Skin of body (tissue), 2 donors: ENCODE results near the gene FARP1. TPM values are rescaled to one million over a fixed set of nuclear protein-coding genes. Genes with fewer than 3 reads are reported as not detected.
"Not testable (repeated sequence)": the region's sequence is repeated elsewhere in the genome, so short reads cannot be mapped to it uniquely, and the experiment has no call there.

Experiments used
- DNase-seq: peaks from one replicate; lab custom pipeline; 2025; lab: John Stamatoyannopoulos, UW
- total RNA-seq: library from RNA; depleted of rRNA; stranded (reverse); fragments of >200 nt; gene quantifications from one replicate; pipeline ENCODE4 v1.2.3, GENCODE V29; 2014

Gene FARP1
- total RNA-seq, 1 donor from 2014 or later: 65.3 TPM

DNA sequence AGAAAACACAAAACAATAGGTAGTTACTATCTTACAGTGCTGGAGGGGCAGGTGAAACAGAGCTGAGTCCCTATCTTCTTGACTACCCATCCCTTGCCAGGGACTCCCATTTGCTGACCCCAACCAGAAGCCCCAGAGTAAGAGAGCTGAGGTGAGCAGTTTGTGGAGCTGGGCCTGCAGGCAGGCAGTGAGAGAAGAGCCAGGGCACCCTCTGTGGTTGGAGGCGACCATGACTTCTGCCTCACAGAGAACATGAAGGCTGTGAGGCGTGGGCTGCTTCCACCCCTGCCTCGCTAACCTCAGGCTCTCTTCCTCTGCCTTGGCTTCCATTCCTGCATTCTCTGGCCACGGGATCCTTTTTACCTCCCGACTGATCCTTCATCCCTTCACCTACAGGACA is 81.7 kb downstream of the FARP1 start:
- no peak for DNase-seq

DNA sequence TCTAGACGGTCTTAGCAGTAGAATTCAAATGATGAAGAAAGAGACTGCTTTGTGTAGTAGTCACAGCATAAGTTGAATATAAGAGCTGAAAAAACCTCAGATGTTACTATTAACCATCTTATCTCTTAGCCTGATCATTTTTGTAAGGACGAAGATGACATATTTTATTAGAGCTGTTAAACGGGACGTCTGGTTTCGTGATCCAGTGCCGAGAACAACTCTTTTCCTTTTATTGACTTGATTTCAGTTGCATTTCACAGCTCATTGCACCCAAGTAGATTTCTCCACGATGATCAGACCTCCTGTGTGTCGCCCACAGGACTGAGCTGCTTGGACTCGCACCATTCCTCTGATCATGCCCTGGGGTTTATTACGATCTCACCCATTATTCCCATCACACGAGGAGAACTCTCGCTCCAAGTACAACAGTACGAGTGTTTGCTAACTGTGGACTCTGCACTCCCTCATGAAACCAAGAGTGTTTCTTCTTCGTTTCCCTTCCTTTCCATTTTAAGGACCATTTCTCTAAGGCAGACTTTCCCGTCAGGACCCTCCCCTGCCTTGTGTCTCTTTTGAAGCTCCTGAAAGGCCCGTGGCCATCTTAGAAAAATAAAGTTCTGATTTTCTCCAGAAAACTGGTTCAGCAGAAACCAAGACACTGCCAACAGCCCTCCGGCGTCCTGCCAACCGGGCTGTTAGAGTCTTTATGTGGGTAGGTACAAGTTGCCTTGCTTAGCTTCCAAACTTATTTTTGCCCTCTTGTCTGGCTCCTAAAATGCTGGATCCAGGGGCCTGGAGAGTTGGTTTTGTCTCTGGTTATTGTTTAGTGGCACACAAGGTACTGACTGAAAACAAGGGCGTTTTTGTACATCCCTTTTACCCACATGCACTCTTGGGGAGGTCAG is 82.4 kb downstream of the FARP1 start:
- DNase-seq: no peak

GRCh38 chr13:98226496-98226895 is 83.6 kb downstream of the FARP1 start:
- peak; percentile 41 for DNase-seq

GRCh38 chr13:98228661-98229341 is 85.9 kb downstream of the FARP1 start:
- peak; percentile 66 for DNase-seq

DNA sequence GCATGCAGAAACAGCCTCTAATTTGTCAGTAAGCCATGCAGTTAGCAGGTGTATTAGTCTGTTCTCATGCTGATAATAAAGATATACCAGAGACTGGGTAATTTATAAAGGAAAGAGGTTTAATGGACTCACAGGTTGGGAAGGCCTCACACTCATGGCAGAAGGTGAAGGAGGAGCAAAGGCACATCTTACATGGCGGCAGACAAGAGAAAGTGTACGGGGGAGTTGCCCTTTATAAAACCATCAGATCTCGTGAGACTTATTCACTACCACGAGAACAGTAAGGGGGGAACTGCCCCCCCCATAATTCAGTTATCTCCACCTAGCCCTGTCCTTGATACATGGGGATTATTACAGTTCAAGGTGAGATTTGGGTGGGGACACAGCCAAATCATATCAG is 87.9 kb downstream of the FARP1 start:
- DNase-seq: not testable (repeated sequence)

DNA sequence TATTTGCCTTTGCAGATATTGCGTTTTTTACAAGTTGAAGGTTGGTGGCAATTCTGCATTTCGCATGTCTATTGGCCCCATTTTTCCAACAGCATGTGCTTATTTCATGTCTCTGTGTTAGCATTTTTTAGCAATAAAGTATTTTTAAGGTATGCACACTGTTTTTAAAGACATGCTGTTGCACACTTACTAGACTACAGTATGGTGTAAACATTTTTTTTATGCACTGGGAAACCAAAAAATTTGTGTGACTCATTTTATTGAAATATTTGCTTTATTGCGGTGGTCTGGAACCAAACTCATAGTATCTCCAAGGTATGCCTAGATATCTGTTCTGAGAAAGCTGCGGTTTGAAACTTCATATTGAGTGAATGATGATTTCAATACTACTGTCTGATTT is 89.6 kb downstream of the FARP1 start:
- DNase-seq: no peak

DNA sequence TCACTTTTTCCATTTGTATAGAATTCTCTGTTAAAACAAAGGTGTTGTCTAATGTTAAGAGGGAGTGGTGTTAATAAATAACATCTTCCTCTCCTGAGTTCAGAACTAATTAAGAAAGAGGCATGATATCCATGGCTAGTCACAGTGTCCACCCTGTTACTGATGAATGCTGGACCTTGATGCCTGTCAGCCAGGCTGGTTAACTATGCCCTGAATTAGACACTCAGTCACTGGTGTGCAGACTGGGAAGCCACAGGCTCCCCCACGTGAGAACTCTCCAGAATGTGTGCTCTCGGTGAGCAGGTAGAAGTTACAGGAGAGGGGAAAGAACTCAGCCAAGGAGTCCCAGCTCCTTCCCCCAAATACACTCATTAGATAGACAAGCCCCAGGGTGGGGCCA is 90.2 kb downstream of the FARP1 start:
- no peak for DNase-seq

DNA sequence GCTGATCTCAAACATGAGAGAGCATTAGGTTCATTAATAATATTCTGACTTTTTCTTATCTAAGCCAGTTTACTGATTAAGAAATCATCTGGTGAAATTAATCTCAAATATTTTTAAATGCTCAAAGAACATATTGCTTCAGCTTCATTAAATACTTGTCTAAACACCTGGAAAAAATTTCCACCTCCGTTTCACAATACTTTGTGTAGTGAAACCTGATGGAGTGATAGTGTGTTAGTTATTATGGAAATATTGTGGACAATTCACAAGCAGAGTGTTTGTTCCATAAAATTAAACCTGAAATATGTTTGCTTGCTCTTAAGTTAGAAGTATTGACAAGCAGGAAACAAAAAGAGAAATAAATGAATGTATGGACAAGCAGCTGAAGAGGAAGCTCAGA is 91.5 kb downstream of the FARP1 start:
- no peak for DNase-seq

GRCh38 chr13:98236197-98236596 is 93.3 kb downstream of the FARP1 start:
- DNase-seq: peak; percentile 16

DNA sequence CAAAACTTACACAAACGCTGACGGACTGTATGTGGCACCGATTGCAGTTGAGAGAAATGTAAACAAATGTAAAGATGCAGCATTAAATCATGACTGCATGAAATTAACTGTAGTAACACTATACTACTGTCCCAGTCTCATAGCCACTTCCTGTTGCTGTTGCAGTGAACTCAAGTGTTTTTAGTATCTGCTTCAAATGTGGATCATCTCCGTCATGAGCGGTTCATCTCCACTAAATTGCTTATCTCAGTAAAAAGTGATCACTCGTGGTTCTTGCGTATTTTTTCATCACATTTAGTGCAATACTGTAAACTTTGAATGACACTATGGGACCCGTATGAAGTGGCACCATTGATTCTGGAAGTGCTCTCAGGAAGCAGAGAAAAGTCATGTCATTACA is 94.4 kb downstream of the FARP1 start:
- DNase-seq: no peak

DNA sequence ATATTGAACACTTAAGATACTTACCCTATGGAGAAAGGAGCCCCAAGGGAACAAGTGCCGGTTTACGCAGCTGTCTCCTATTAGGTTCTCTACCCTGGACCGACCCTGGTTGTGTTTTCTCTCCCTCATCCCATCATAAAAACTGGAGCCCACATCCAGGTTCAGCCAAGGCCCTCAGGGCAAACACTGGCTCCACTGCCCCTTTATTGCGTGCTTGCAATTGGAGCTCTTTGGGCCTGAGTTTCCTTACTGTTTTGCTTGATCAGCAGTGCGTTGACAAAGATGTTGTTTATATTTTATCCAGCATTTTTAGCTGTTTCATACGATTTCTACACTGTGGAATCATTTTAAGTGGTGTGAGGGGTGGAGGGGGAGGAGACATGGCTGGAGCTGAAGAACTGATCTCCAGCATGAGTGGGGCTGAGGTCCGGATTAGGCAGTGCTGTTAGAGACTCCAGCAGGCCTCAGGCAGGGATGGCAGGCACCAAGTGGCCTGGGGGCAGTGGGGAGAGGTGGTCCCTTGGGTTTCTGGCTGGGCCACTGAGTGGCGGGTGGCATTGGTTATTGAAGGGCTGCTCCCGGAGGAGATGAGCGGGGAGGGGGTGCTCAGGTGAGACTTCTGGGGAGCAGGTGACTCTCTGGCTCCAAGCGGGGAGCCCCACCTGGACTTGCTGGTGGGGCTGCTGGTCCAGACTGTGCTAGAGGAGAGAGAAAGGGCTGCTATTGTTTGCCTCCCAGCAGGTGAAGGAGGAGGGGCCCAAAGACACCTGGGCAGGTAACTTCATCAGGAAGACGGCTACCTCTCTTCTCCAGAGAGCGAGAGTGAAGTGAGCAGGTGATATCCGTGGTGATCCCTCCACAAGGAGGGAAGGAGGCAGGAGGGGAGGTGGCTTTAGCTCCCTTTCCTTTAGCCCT is 96.5 kb downstream of the FARP1 start:
- DNase-seq: no peak

- DNase-seq: no peak
These were observed 97.2 kb downstream of the FARP1 start for GRCh38 chr13:98240135-98240534.

DNA sequence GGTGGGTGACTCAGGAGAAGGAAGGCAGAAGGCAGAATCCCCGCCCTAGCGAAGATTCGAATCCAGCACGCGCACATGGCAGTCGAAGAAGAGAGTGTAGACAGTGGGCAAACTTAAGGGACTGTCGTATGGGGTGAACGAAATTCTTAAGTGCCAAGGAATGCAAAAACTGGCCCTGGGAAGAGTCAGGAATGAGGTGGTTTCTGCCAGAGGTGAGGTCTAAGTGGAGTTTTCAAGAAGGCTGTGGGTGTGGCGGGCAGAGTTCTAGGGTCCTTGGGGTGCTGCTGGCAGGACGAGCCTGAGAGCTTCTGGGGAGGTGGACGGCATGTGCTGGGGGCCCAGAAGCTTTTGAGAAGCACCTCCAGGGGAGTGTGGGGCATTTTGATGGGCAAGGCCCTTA is 98.1 kb downstream of the FARP1 start:
- no peak for DNase-seq

DNA sequence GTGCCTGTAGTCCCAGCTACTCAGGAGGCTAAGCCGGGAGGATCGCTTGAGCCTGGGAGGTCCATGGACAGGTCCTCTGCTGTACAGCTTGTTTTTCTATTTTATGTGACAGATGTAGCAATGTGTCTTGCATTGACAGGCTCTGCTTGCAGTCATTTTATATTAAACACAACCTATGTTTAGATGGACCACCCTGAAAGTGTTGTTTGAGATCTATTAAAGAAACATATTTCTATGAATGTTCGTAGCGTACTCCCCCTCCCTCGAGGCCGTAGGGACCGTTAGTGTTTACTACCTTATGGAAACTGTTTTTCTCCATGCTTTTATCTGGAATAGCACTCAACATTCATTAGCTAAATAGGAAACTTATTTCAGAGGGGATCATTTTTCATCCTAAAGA is 99.1 kb downstream of the FARP1 start:
- DNase-seq: peak; percentile 46

DNA sequence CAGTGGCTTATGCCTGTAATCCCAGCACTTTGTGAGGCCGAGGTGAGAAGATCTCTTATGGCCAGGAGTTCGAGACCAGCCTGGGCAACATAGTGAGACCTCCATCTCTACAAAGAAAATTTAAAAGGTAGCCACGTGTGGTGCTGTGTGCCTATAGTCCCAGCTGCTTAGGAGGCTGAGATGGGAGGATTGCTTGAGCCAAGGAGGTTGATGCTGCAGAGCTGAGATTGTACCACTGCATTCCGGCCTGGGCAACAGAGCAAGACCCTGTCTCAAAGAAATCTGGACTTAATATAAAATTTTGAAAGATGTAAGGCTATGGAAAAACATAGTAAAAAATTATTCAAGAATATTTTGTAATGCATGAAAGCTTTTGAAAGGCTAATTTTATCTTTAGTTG is 99.5 kb downstream of the FARP1 start:
- no peak for DNase-seq

GRCh38 chr13:98243929-98244272 is 101.0 kb downstream of the FARP1 start:
- DNase-seq: no peak

GRCh38 chr13:98246538-98247172 is 103.8 kb downstream of the FARP1 start:
- DNase-seq: peak; percentile 35

DNA sequence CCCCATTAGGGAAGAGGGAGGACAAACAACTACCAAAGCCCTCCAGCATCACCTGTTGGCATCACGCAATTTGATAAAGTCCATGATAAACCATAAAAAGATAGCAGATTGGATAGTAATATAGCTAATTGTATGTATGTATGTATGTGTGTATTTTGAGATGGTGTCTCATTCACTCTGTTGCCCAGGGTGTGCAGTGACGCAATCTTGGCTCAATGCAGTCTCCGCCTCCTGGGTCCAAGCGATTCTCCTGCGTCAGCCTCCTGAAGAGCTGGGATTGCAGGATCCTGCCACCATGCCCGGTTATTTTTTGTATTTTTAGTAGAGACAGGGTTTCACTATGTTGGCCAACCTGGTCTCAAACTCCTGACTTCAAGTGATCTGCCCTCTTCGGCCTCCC is 108.8 kb downstream of the FARP1 start:
- DNase-seq: no peak

GRCh38 chr13:98252931-98253470 is 110.1 kb downstream of the FARP1 start:
- DNase-seq: peak; percentile 78

GRCh38 chr13:98253526-98253925 is 110.6 kb downstream of the FARP1 start:
- DNase-seq: peak; percentile 91

DNA sequence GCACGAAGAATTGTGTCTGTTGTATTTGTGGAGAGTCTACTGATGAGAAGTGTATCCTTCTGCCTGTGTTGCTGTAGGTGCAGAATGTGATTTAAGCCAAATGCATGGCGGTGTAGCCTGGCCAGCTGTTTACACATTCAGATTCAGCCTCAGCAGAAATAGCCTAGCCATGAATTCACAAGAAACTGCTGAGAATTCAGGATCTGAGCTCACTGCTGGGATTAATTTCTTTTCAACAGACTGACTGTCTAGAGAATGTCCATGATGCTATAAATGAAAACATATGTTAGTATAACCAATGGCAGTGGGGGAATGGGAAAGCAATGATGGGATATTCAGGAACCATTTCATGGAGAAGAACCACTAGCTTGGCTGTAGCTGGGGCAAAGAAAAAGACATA is 111.6 kb downstream of the FARP1 start:
- DNase-seq: peak; percentile 80
